ENCODE data around the gene FAM170A. TPM values are rescaled to one million over a fixed set of nuclear protein-coding genes. Genes with fewer than 3 reads are reported as not detected.

The FAM170A gene
- total and polyA plus RNA-seq, 2 donors (not counting 3 experiments of a cell fraction or from before 2014, with no cell fraction given), result not detected

GRCh38 chr5:119651486-119651885 is 22.1 kb downstream of the FAM170A start:
- no peaks in the 10 kb centered on the region for H3K9me1 ChIP-seq (replicated peaks; ENCODE audit: control insufficient read depth, extremely low read depth, insufficient read depth, low read length)
- H2AFZ ChIP-seq (ENCODE audit: low read depth, low read length), result no peak overlapping the region
- H3K27me3 ChIP-seq (ENCODE audit: control insufficient read depth in 2 of 2, insufficient read depth in 2 of 2, low read length in 2 of 2), result no peaks in the 10 kb centered on the region
- BruUV-seq (replicated peaks), result no TSS peak
- no peaks in the 10 kb centered on the region for H3K79me2 ChIP-seq (ENCODE audit: control insufficient read depth, insufficient read depth, low read length)
- CTCF ChIA-PET, result no interaction called here
- H3K36me3 ChIP-seq (ENCODE audit: control insufficient read depth in 2 of 2, extremely low read depth in 1 of 2, insufficient read depth in 2 of 2, low read length in 2 of 2), result no peaks in the 10 kb centered on the region
- TF ChIP-seq GATA2 (IDR thresholded peaks at IDR 0.05; ENCODE audit: insufficient read depth, insufficient read length, low read depth, low read length), result no peak
- no peak for TF ChIP-seq MYC (IDR thresholded peaks at IDR 0.05; ENCODE audit: low read depth, low read length)
- TF ChIP-seq POLR2AphosphoS5 (IDR thresholded peaks at IDR 0.05; ENCODE audit: insufficient read depth, low read depth, low read length), result no peak
- TF ChIP-seq EZH2 (IDR thresholded peaks at IDR 0.05; ENCODE audit: borderline replicate concordance, low read depth, low read length, severe bottlenecking), result no peak
- no peak for TF ChIP-seq FOS (IDR thresholded peaks at IDR 0.05; ENCODE audit: borderline replicate concordance, insufficient read depth, low read length)
- no peak for TF ChIP-seq JUN (IDR thresholded peaks at IDR 0.05; ENCODE audit: borderline replicate concordance, insufficient read depth, insufficient read length, low read depth)
- TF ChIP-seq MAX (IDR thresholded peaks at IDR 0.05; ENCODE audit: insufficient read depth, insufficient read length), result no peak
- TF ChIP-seq CTCF (IDR thresholded peaks at IDR 0.05; ENCODE audit: extremely low read depth in 1 of 2, insufficient read depth in 1 of 2, low read depth in 1 of 2, low read length in 2 of 2), result no peak
- TF ChIP-seq POLR2A (IDR thresholded peaks at IDR 0.05; ENCODE audit: low read depth, low read length), result no peak
- dilution Hi-C loops (cut with MboI; ENCODE audit: extremely low pct_ligation_motif_present, low sequenced_read_pairs) (no loop called here), intact Hi-C loops (cut with micrococcal nuclease) (no loop called here)
- POLR2A ChIA-PET, result no interaction called here
- H3K4me2 ChIP-seq (ENCODE audit: insufficient read depth, low read length), result no peak overlapping the region
- no peaks in the 10 kb centered on the region for H3K9me3 ChIP-seq (replicated peaks; ENCODE audit: control insufficient read depth, insufficient read depth, low read length)
- no peak overlapping the region for H3K4me3 ChIP-seq (replicated peaks in 1 of 3; ENCODE audit: insufficient read depth in 1 of 3, low read depth in 1 of 3, low read length in 3 of 3)
- H3K4me1 ChIP-seq (ENCODE audit: control insufficient read depth, extremely low read depth, insufficient read depth, low read length), result no peaks in the 10 kb centered on the region
- H4K20me1 ChIP-seq (replicated peaks; ENCODE audit: control insufficient read depth, extremely low read depth, insufficient read depth, low read length), result no peaks in the 10 kb centered on the region
- no peak for FAIRE-seq
- H3K27ac ChIP-seq (ENCODE audit: insufficient read depth, low read depth, low read length), result no peak overlapping the region
- no peak overlapping the region for H3K9ac ChIP-seq (replicated peaks; ENCODE audit: extremely low read depth, insufficient read depth, low read length)
- DNase-seq (ENCODE audit: low read depth, low spot score), result no peak
